Gastrocnemius medialis (tissue), 4 donors: ENCODE measurements around the gene DCTD.

Source experiments
- CTCF ChIP-seq, 5 experiments: fragments of 450-650 bp in 3 of 5; fragments of 200-600 bp in 2 of 5; sonication (generic) in 2 of 5; IDR thresholded peaks in 4 of 5; conservative IDR thresholded peaks in 1 of 5; 1 replicate in 4 of 5; 2 replicates in 1 of 5; pipeline ENCODE4 v1.5.1; 2016 to 2019; ENCODE audit warnings: antibody characterized with exemption in 5 of 5, mild to moderate bottlenecking in 3 of 5, moderate library complexity in 3 of 5
- POLR2A ChIP-seq, 2 donors: fragments of 450-650 bp; IDR thresholded peaks; one replicate each; pipeline ENCODE4 v1.6.1; 2017; ENCODE audit warnings: antibody characterized with exemption in 2 of 2, mild to moderate bottlenecking in 2 of 2, moderate library complexity in 2 of 2

GRCh38 chr4:182888891-182889290, 28.3 kb downstream of the DCTD start:
- TF ChIP-seq CTCF (IDR thresholded peaks at IDR 0.05 in 4 of 5, conservative IDR thresholded peaks at IDR 0.05 in 1 of 5) (no peak), POLR2A (IDR thresholded peaks at IDR 0.05) (no peak)
